Activated naive CD8-positive, alpha-beta T cell (primary cell): ENCODE measurements around the gene NUDT17.
A peak's percentile ranks its signal among the peaks of the same experiment; 100 is the strongest.
"Not testable (repeated sequence)": the region's sequence is repeated elsewhere in the genome, so short reads cannot be mapped to it uniquely, and the experiment has no call there.

Experiments used
- H3K27ac Mint-ChIP-seq: one replicate; pipeline ENCODE4 v1.8.0; 2021; ENCODE audit warnings: mixed read lengths
- H3K27me3 Mint-ChIP-seq: one replicate; pipeline ENCODE4 v1.8.0; 2021; ENCODE audit warnings: mixed read lengths
- H3K36me3 Mint-ChIP-seq: one replicate; pipeline ENCODE4 v1.8.0; 2021; ENCODE audit warnings: mixed read lengths
- H3K4me1 Mint-ChIP-seq: one replicate; pipeline ENCODE4 v1.8.0; 2021; ENCODE audit warnings: low read depth, mixed read lengths
- H3K4me3 Mint-ChIP-seq: one replicate; pipeline ENCODE4 v1.8.0; 2021; ENCODE audit warnings: mild to moderate bottlenecking, mixed read lengths
- H3K9me3 Mint-ChIP-seq: one replicate; pipeline ENCODE4 v1.8.0; 2021; ENCODE audit warnings: low read depth, mixed read lengths

NUDT17 gene

DNA sequence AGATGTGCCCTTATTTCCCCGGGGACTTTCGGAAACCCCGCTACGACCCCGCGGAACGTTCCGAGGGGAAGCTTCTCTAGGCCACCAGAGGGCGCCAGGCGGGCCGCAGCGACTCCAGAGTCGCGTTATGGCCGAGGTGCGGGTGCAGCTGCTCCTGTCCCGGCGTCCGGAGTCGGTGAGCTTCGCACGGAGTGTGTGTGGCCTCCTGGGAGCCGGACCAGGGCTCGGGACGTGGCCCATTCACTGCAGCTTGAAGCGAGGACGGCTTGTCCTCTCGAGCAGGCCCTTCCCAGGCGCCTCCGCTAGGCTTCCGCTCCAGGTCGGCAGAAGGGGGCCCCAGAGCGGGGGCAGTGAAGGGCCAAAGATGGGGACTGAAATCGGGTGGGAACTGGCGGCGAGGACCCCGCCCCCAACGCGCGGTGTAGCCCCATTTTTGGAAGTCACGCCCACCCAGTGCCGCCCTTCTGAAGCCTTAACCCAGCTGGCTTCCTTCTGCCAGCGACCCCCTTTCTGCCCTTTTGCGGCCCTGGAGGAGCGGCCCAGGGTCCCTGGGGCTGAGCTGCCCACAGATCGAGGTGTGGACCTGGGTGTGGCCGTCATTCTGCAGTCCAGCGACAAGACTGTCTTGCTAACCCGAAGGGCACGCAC is at the start of gene NUDT17:
Gene NUDT17 (plus strand): TSS at position 117 of the 648 bp plus-strand sequence. CDS start 11 bp downstream, at position 128.
- H3K36me3 Mint-ChIP-seq = no peaks in the 10 kb centered on the region
- H3K4me3 Mint-ChIP-seq = no peak within 1 kb of the TSS
- H3K27me3 Mint-ChIP-seq = no peaks in the 10 kb centered on the region
- H3K27ac Mint-ChIP-seq = peak within 1 kb of the TSS; percentile 18
- no peaks in the 10 kb centered on the region for H3K9me3 Mint-ChIP-seq
- H3K4me1 Mint-ChIP-seq = peaks cover 10% of the 10 kb centered on the region

- no peaks in the 10 kb centered on the region for H3K27me3 Mint-ChIP-seq
- no peak overlapping the region for H3K27ac Mint-ChIP-seq
- peaks cover 20% of the 10 kb centered on the region for H3K4me1 Mint-ChIP-seq
- no peak overlapping the region for H3K4me3 Mint-ChIP-seq
- peaks cover 30% of the 10 kb centered on the region for H3K36me3 Mint-ChIP-seq
- H3K9me3 Mint-ChIP-seq = peaks cover 13% of the 10 kb centered on the region
These were observed 48.7 kb upstream of the NUDT17 start for GRCh38 chr1:145796753-145797152.

DNA sequence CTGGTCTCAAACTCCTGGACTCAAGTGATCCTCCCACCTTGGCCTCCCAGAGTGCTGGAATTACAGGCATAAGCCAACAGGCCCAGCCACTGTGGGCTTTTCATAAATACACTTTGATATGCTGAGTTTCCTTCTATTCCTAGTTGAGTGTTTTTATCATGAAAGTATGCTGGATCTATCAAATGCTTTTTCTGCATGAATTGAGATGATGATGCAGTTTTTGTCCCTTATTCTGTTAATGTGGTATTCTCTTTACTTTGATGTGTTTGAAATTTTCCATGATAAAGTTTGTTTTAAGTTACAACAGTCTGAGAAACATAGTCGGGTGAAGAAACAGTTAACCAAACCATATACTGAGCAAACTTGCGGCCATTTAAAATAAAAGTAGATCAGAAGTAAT is 45.6 kb upstream of the NUDT17 start:
- Mint-ChIP-seq H3K27ac (no peak overlapping the region), H3K9me3 (peaks cover 13% of the 10 kb centered on the region), H3K36me3 (peaks cover 30% of the 10 kb centered on the region), H3K4me1 (peaks cover 37% of the 10 kb centered on the region), H3K27me3 (no peaks in the 10 kb centered on the region), H3K4me3 (no peak overlapping the region)

GRCh38 chr1:145804235-145805045 is 41.0 kb upstream of the NUDT17 start:
- Mint-ChIP-seq H3K9me3 (no peaks in the 10 kb centered on the region), H3K36me3 (peaks cover 9% of the 10 kb centered on the region), H3K27me3 (no peaks in the 10 kb centered on the region), H3K4me1 (peaks cover 48% of the 10 kb centered on the region), H3K4me3 (no peak overlapping the region), H3K27ac (no peak overlapping the region)

GRCh38 chr1:145805057-145805456 is 40.4 kb upstream of the NUDT17 start:
- Mint-ChIP-seq H3K4me1 (peaks cover 48% of the 10 kb centered on the region), H3K27me3 (no peaks in the 10 kb centered on the region), H3K27ac (no peak overlapping the region), H3K9me3 (no peaks in the 10 kb centered on the region), H3K4me3 (no peak overlapping the region), H3K36me3 (peaks cover 7% of the 10 kb centered on the region)

DNA sequence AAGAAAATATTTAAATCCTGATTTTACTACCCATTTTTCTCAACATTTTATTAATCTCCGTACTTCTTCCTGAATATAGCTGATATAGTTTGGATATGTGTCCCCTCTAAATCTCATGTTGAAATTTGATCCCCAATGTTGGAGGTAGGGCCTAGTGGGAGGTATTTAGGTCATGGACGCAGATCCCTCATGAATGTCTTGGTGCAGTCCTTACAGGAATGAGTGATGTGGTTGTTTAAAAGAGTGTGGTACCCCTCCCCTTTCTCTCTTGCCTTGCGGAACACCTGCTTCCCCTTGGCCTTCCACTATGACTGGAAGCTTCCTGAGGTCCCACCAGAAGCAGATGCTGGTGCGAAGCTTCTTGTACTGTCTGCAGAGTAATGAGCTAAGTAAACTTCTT is 39.0 kb upstream of the NUDT17 start:
- no peaks in the 10 kb centered on the region for H3K9me3 Mint-ChIP-seq
- peaks cover 45% of the 10 kb centered on the region for H3K4me1 Mint-ChIP-seq
- H3K4me3 Mint-ChIP-seq = no peak overlapping the region
- no peak overlapping the region for H3K27ac Mint-ChIP-seq
- H3K36me3 Mint-ChIP-seq = peaks cover 7% of the 10 kb centered on the region
- no peaks in the 10 kb centered on the region for H3K27me3 Mint-ChIP-seq

DNA sequence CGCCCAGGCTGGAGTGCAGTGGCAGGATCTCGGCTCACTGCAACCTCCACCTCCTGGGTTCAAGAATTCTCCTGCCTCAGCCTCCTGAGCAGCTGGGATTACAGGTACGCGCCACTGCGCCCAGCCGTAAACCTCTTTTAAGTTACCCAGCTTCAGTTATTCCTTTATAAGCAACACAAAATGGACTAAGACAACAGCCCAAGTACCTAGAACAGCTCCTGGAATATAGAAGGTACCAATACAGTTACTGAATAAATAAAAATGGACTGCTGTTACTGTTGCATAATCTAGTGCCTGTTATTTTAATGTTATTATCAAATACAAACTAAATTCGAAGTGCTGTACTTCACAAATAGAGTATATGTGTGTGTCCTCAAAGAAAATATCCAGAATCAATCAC is 38.6 kb upstream of the NUDT17 start:
- Mint-ChIP-seq H3K4me1 (peaks cover 42% of the 10 kb centered on the region), H3K27ac (no peak overlapping the region), H3K4me3 (no peak overlapping the region), H3K36me3 (peaks cover 7% of the 10 kb centered on the region), H3K27me3 (no peaks in the 10 kb centered on the region), H3K9me3 (no peaks in the 10 kb centered on the region)

- not testable (repeated sequence) for H3K27me3 Mint-ChIP-seq, H3K36me3 Mint-ChIP-seq, H3K9me3 Mint-ChIP-seq, H3K27ac Mint-ChIP-seq, H3K4me1 Mint-ChIP-seq, H3K4me3 Mint-ChIP-seq
These were observed 32.2 kb upstream of the NUDT17 start for GRCh38 chr1:145812977-145813810.

DNA sequence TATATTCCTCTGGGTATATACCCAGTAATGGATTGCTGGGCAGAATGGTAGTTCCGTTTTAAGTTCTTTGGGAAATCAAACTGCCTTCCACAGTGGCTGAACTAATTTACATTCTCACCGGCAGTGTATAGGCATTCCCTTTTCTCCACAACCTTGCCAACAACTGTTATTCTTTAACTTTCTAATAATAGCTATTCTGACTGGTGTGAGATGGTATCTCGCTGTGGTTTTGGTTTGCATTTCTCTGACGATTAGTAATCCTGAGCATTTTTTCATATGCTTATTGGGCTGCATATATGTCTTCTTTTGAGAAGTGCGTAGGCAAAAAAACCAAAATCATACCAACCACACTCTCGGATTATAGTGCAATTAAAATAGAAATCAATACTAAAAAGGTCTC is 27.3 kb upstream of the NUDT17 start:
- H3K36me3 Mint-ChIP-seq, H3K27me3 Mint-ChIP-seq, H3K27ac Mint-ChIP-seq, H3K4me3 Mint-ChIP-seq, H3K9me3 Mint-ChIP-seq: not testable (repeated sequence)
- peaks cover 11% of the 10 kb centered on the region for H3K4me1 Mint-ChIP-seq

GRCh38 chr1:145822779-145823331 is 22.6 kb upstream of the NUDT17 start:
- H3K9me3 Mint-ChIP-seq, H3K27me3 Mint-ChIP-seq: not testable (repeated sequence)
- Mint-ChIP-seq H3K4me3 (peak overlapping the region; percentile 71), H3K4me1 (peaks cover 31% of the 10 kb centered on the region), H3K36me3 (peaks cover 13% of the 10 kb centered on the region), H3K27ac (peak overlapping the region; percentile 64)

GRCh38 chr1:145823565-145824498 is 21.6 kb upstream of the NUDT17 start, which contains the start of the genes POLR3C and RNF115:
TSS of gene POLR3C (plus strand) at chr1:145824200. CDS start at chr1:145825777, 1,577 bp downstream.
TSS of gene RNF115 (minus strand) at chr1:145824095. CDS start at chr1:145823873, 222 bp downstream.
- Mint-ChIP-seq H3K36me3 (peaks cover 16% of the 10 kb centered on the region), H3K9me3 (no peaks in the 10 kb centered on the region)

DNA sequence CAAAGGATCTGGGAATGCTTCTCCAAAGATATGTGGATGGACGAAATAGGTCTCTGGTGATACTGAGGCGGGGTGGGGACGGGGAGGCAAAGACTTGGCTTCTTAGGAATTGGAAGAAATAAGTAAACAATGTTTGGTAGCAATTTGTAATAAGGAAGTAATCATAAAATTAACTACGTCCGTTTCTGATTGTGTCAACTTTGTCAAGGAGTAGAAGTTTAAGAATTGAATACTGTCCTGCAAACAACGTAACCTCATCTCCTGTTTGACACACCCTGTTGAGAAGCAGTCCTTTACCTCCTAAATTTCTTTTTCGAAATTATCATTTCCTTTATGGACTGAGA is 21.0 kb upstream of the NUDT17 start:
- H3K27me3 Mint-ChIP-seq = no peaks in the 10 kb centered on the region
- peaks cover 46% of the 10 kb centered on the region for H3K4me1 Mint-ChIP-seq
- peaks cover 19% of the 10 kb centered on the region for H3K36me3 Mint-ChIP-seq
- peak overlapping the region; percentile 98 for H3K27ac Mint-ChIP-seq
- H3K9me3 Mint-ChIP-seq = no peaks in the 10 kb centered on the region
- H3K4me3 Mint-ChIP-seq = peak overlapping the region; percentile 98

More at GRCh38 chr1:145823565-145824498, 21.6 kb upstream of the NUDT17 start, which contains the start of the genes POLR3C and RNF115:
- peaks cover 39% of the 10 kb centered on the region for H3K4me1 Mint-ChIP-seq
- H3K4me3 Mint-ChIP-seq = peak within 1 kb of the TSS; percentile 98
- H3K27me3 Mint-ChIP-seq = no peaks in the 10 kb centered on the region
- H3K27ac Mint-ChIP-seq = peak within 1 kb of the TSS; percentile 98

- Mint-ChIP-seq H3K27ac (peak overlapping the region; percentile 68), H3K36me3 (peaks cover 24% of the 10 kb centered on the region), H3K27me3 (no peaks in the 10 kb centered on the region), H3K4me1 (peaks cover 46% of the 10 kb centered on the region), H3K4me3 (peak overlapping the region; percentile 98), H3K9me3 (no peaks in the 10 kb centered on the region)
These were observed 19.4 kb upstream of the NUDT17 start for GRCh38 chr1:145826030-145826429.

DNA sequence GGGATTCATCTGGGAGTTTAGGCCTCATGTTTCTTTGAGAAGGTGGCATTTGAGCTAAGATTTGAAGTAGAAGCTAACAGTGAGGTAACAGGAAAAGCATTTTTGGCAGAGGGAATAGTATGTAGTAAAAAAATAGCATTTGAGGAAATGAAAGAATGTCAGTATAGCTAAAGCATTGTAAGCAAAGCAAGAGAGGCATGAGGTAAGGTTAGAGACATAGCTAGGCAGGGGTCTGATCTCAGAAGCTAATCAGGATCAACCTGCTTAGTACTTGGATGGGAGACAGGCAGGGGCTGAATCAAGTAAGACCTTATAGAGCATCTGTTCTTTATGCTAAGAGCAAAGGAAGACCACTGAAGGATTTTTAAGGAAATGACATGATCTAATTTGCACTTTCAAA is 17.5 kb upstream of the NUDT17 start:
- Mint-ChIP-seq H3K4me3 (peak overlapping the region; percentile 73), H3K9me3 (no peaks in the 10 kb centered on the region), H3K27ac (peak overlapping the region; percentile 96), H3K27me3 (no peaks in the 10 kb centered on the region), H3K36me3 (peaks cover 29% of the 10 kb centered on the region), H3K4me1 (peaks cover 45% of the 10 kb centered on the region)
